Measurements from ENCODE around the gene TBC1D30. TPM values are rescaled to one million over a fixed set of nuclear protein-coding genes. Genes with fewer than 3 reads are reported as not detected.

Gene TBC1D30
- total RNA-seq, 1 donor from 2014 or later: 0.35 TPM

Other genes starting within 250 kb of the TBC1D30 start
- gene RASSF3, start 214.2 kb upstream of the TBC1D30 start, total RNA-seq: 123 TPM
- 101 TPM for gene GNS, start 65.2 kb upstream of the TBC1D30 start, total RNA-seq